Activated CD8-positive, alpha-beta memory T cell treated with anti-CD3 and anti-CD28 coated beads, Interleukin-2, amount 50 U/mL, for 4 hours (primary cell): ENCODE measurements around the gene RETSAT.
A peak's percentile ranks its signal among the peaks of the same experiment; 100 is the strongest.
"Not testable (repeated sequence)": the region's sequence is repeated elsewhere in the genome, so short reads cannot be mapped to it uniquely, and the experiment has no call there.

Experiments used
- DNase-seq: peaks from one replicate; pipeline ENCODE4 v3.0.0-alpha.2; 2020

RETSAT gene

GRCh38 chr2:85354286-85355072, at the start of gene RETSAT, which contains the start of gene ELMOD3:
TSS of gene RETSAT (minus strand) at chr2:85354528. CDS start at chr2:85354507, 21 bp downstream.
TSS of gene ELMOD3 (plus strand) at chr2:85354769. CDS start at chr2:85357199, 2,430 bp downstream.
- peak; percentile 94 for DNase-seq

- no peak for DNase-seq
Measured at GRCh38 chr2:85401844-85402243, 47.5 kb upstream of the RETSAT start.

GRCh38 chr2:85401464-85401805, 47.1 kb upstream of the RETSAT start:
- no peak for DNase-seq

- DNase-seq: no peak
Measured at GRCh38 chr2:85400541-85401463, 46.5 kb upstream of the RETSAT start.

GRCh38 chr2:85400023-85400422, 45.7 kb upstream of the RETSAT start:
- no peak for DNase-seq

- DNase-seq: no peak
Measured at GRCh38 chr2:85399183-85399455, 44.8 kb upstream of the RETSAT start.

GRCh38 chr2:85398426-85399182, 44.3 kb upstream of the RETSAT start:
- no peak for DNase-seq

GRCh38 chr2:85397925-85398331, 43.6 kb upstream of the RETSAT start:
- no peak for DNase-seq

- DNase-seq: no peak
Measured at GRCh38 chr2:85396531-85397470, 42.5 kb upstream of the RETSAT start.

GRCh38 chr2:85395912-85396475, 41.7 kb upstream of the RETSAT start:
- DNase-seq: no peak

- no peak for DNase-seq
Measured at GRCh38 chr2:85394976-85395375, 40.6 kb upstream of the RETSAT start.

GRCh38 chr2:85394261-85394681, 39.9 kb upstream of the RETSAT start:
- no peak for DNase-seq

GRCh38 chr2:85393836-85394235, 39.5 kb upstream of the RETSAT start:
- DNase-seq: no peak

- peak; percentile 80 for DNase-seq
Measured at GRCh38 chr2:85390941-85391669, 36.8 kb upstream of the RETSAT start.

- no peak for DNase-seq
Measured at GRCh38 chr2:85388878-85389538, 34.7 kb upstream of the RETSAT start.

- DNase-seq: no peak
Measured at GRCh38 chr2:85387754-85388153, 33.4 kb upstream of the RETSAT start.

GRCh38 chr2:85385746-85386145, 31.4 kb upstream of the RETSAT start:
- DNase-seq: no peak

- DNase-seq: no peak
Measured at GRCh38 chr2:85383850-85384249, 29.5 kb upstream of the RETSAT start.

- DNase-seq: not testable (repeated sequence)
Measured at GRCh38 chr2:85383151-85383550, 28.8 kb upstream of the RETSAT start.

- no peak for DNase-seq
Measured at GRCh38 chr2:85380048-85380447, 25.7 kb upstream of the RETSAT start.

GRCh38 chr2:85378257-85378656, 23.9 kb upstream of the RETSAT start:
- no peak for DNase-seq
